GM12878 (cell line): ENCODE results near the gene SPDYE3. TPM values are rescaled to one million over a fixed set of nuclear protein-coding genes. Genes with fewer than 3 reads are reported as not detected.
"Not testable (repeated sequence)": the region's sequence is repeated elsewhere in the genome, so short reads cannot be mapped to it uniquely, and the experiment has no call there.

Source experiments
- ATAC-seq: fragments of 200-7000 bp; cut with Tn5 transposase; 3 replicates; pipeline ENCODE4 v1.9.1; 2020; ENCODE audit warnings: mild to moderate bottlenecking, moderate library complexity
- Bru-seq: library from RNA; stranded (reverse); fragments of 400-500 nt; gene quantifications from one replicate; lab custom pipeline; 2021; lab: Mats Ljungman, UMichigan
- BruChase-seq, 2 experiments: library from RNA; stranded (reverse); fragments of 400-500 nt; gene quantifications; one replicate each; lab custom pipeline; 2021; lab: Mats Ljungman, UMichigan
- BruUV-seq: library from RNA; stranded (reverse); fragments of 400-500 nt; replicated peaks from 2 replicates; lab custom pipeline; 2021; lab: Mats Ljungman, UMichigan
- CTCF ChIA-PET: fragments of 300-600 bp; sonication (Branson Sonifier 250); formaldehyde crosslinking; extraction: SDS; loops from one replicate; lab custom pipeline; 2021; ENCODE audit warnings: inconsistent platforms; lab: Yijun Ruan, JAX
- POLR2A ChIA-PET: fragments of 350-600 bp; formaldehyde crosslinking; extraction: SDS; loops from one replicate; lab custom pipeline; 2021; ENCODE audit warnings: inconsistent platforms; lab: Charles Lee
- RAD21 ChIA-PET: fragments of 300-600 bp; sonication (Branson Sonifier 250); formaldehyde crosslinking; loops from one replicate; lab custom pipeline; 2023; ENCODE audit warnings: antibody characterized with exemption; ENCODE audit not compliant: unreplicated experiment; lab: Charles Lee
- SMC1A ChIA-PET: fragments of 300-600 bp; sonication (Branson Sonifier 250); formaldehyde crosslinking; loops from one replicate; lab custom pipeline; 2023; ENCODE audit not compliant: unreplicated experiment, uncharacterized antibody; lab: Charles Lee
- DNase-seq: peaks from one replicate; pipeline ENCODE4 v3.0.0-alpha.2; 2011; ENCODE audit warnings: low read depth, low spot score
- FAIRE-seq: peaks from 3 replicates; lab custom pipeline; 2011; peaks lifted over from hg19 to GRCh38; lab: Jason Lieb, UNC
- H2AFZ ChIP-seq: 2 replicates; pipeline ENCODE4 v1.6.0; 2011; ENCODE audit warnings: low read depth, low read length, control low read depth; ENCODE audit not compliant: control insufficient read depth
- H3K27ac ChIP-seq: 2 replicates; pipeline ENCODE4 v1.5.1; 2011; ENCODE audit warnings: control low read depth; ENCODE audit not compliant: control insufficient read depth, insufficient read depth
- H3K27me3 ChIP-seq, 2 experiments: replicated peaks in 1 of 2; 2 replicates each; pipeline versions ENCODE4 v1.6.0 to v1.6.1; 2011; ENCODE audit warnings: low read length in 1 of 2; ENCODE audit not compliant: control insufficient read depth in 2 of 2, insufficient read depth in 2 of 2
- H3K36me3 ChIP-seq, 2 experiments: 2 replicates each; pipeline ENCODE4 v1.5.1; 2011; ENCODE audit warnings: low read length in 1 of 2; ENCODE audit not compliant: control insufficient read depth in 2 of 2, insufficient read depth in 2 of 2
- H3K4me1 ChIP-seq: 2 replicates; pipeline ENCODE4 v1.6.1; 2011; ENCODE audit warnings: mild to moderate bottlenecking, low read length, moderate library complexity, mixed read lengths; ENCODE audit not compliant: control insufficient read depth, insufficient read depth
- H3K4me2 ChIP-seq: 2 replicates; pipeline ENCODE4 v1.6.0; 2011; ENCODE audit warnings: control low read depth; ENCODE audit not compliant: control insufficient read depth, insufficient read depth
- H3K4me3 ChIP-seq: fragments of 200-600 bp; sonication (generic); 2 replicates; pipeline ENCODE4 v1.5.1; 2016
- H3K79me2 ChIP-seq: 2 replicates; pipeline ENCODE4 v1.6.0; 2011; ENCODE audit warnings: low read length; ENCODE audit not compliant: control insufficient read depth, insufficient read depth
- H3K9ac ChIP-seq: 2 replicates; pipeline ENCODE4 v1.8.0; 2011; ENCODE audit warnings: low read length, control low read depth, mixed read lengths; ENCODE audit not compliant: control insufficient read depth, insufficient read depth
- H3K9me3 ChIP-seq: replicated peaks from 3 replicates; pipeline ENCODE4 v1.5.1; 2011; ENCODE audit warnings: mild to moderate bottlenecking, low read length; ENCODE audit not compliant: control insufficient read depth, insufficient read depth
- H4K20me1 ChIP-seq: 2 replicates; pipeline ENCODE4 v1.6.0; 2011; ENCODE audit not compliant: control insufficient read depth, insufficient read depth
- WGBS: methylation state at CpG from one replicate; pipeline ENCODE4 v1.1.6; 2016; ENCODE audit warnings: low lambda C conversion rate; ENCODE audit not compliant: insufficient replicate concordance, insufficient coverage; ENCODE audit errors: missing lambda C conversion rate; 5-methylcytosine and 5-hydroxymethylcytosine counted together
- in situ Hi-C: fragments of 300-500 bp; cut with MboI; formaldehyde crosslinking; loops from 9 replicates; pipeline ENCODE4 v1.14.3; 2018; ENCODE audit warnings: mixed read lengths
- intact Hi-C: fragments of 100-400 bp; cut with micrococcal nuclease; formaldehyde crosslinking; loops from one replicate; pipeline ENCODE4 v1.14.2; 2022; ENCODE audit not compliant: unreplicated experiment
- long read RNA-seq, 2 experiments: library from polyadenylated mRNA; unstranded; transcript quantifications; one replicate each; pipeline ENCODE4 v2.0.0, GENCODE V29; 2019 to 2020
- polyA minus RNA-seq, 3 experiments: library from RNA; depleted of rRNA, polyadenylated mRNA; stranded (reverse); fragments of >200 nt; gene quantifications; 2 replicates each; pipeline ENCODE4 v1.2.3, GENCODE V29; 2011
- polyA plus RNA-seq, 11 experiments: library from polyadenylated mRNA; depleted of rRNA in 4 of 11; unstranded in 6 of 11; stranded (reverse) in 5 of 11; fragments of >200 nt; fragmentation: Nextera tagmentation in 4 of 11; fragmentation: Illumina TruSeq in 1 of 11; extraction: Ambion mirVana in 4 of 11; extraction: Trizol in 1 of 11; gene quantifications; 1 replicate in 1 of 11; 2 replicates in 10 of 11; pipeline versions ENCODE4 v1.2.1 to v1.2.3, GENCODE V29; 2011 to 2016; ENCODE audit warnings: inconsistent platforms in 2 of 11, missing spikeins in 2 of 11, low read depth in 1 of 11
- total RNA-seq, 4 experiments: library from RNA; depleted of rRNA in 3 of 4; stranded (reverse); fragments of >200 nt in 3 of 4; fragmentation: Illumina TruSeq in 1 of 4; extraction: Trizol in 1 of 4; gene quantifications; 2 replicates each; pipeline versions ENCODE4 v1.2.1 to v1.2.3, GENCODE V29; 2013 to 2021

The SPDYE3 gene
- total RNA-seq (2013; cell fraction: nucleolus; rRNA removed): 0.38 and 0.64 TPM in 2 replicates
- total RNA-seq (2014; rRNA removed) (not detected in 2 replicates), total RNA-seq (2014; rRNA removed; fragmentation: Illumina TruSeq; extraction: Trizol) (not detected in 2 replicates), total RNA-seq (2021) (not detected in 2 replicates), polyA plus RNA-seq (2011; rRNA removed) (0.03 TPM in 1 of 2 replicates, not detected in the other), polyA plus RNA-seq (2014; fragmentation: Illumina TruSeq; extraction: Trizol) (not detected in 2 replicates), polyA plus RNA-seq (2014; fragmentation: Nextera tagmentation; extraction: Ambion mirVana) (1 to 10 TPM; 1.3 to 1.4 TPM), polyA plus RNA-seq (2014; rRNA removed) (0.03 TPM in 1 of 2 replicates, not detected in the other), polyA plus RNA-seq (2016; fragmentation: Nextera tagmentation; extraction: Ambion mirVana) (1 to 10 TPM; 7.2 to 9.4 TPM), polyA minus RNA-seq (2011; rRNA and poly(A)+ RNA removed) (not detected in 2 replicates), Bru-seq, nascent RNA (not detected), BruChase-seq, experiment 1, labeled RNA remaining after a 6-hour chase (not detected), BruChase-seq, experiment 2, labeled RNA remaining after a 2-hour chase (percentile 6 among the genes with signal in this experiment)
- 3.5 TPM for polyA plus RNA-seq (2011; ENCODE audit: low read depth)
- not detected in 2 replicates for polyA plus RNA-seq (2011; cell fraction: cytosol; rRNA removed)
- not detected in 2 replicates for polyA plus RNA-seq (2011; cell fraction: nucleus; rRNA removed)
- polyA plus RNA-seq (2012): 4.2 and 4.5 TPM in 2 replicates
- not detected in 2 replicates for polyA minus RNA-seq (2011; cell fraction: cytosol; rRNA and poly(A)+ RNA removed)
- not detected in 2 replicates for polyA minus RNA-seq (2011; cell fraction: nucleus; rRNA and poly(A)+ RNA removed)
- long read RNA-seq, experiment 1: 0 reads
- long read RNA-seq, experiment 2, partial matches to known transcripts: 0 of 7 reads
- long read RNA-seq, experiment 2, other reads (novel, unspliced or antisense): 7 of 7 reads

GRCh38 chr7:100307402-100307801 lies at the start of gene SPDYE3:
Gene SPDYE3, plus strand, starts transcription at chr7:100307702. Its CDS starts 184 bp downstream, at chr7:100307886.
- intact Hi-C loops, ATAC-seq, H3K9ac ChIP-seq, H2AFZ ChIP-seq, H3K36me3 ChIP-seq, H3K79me2 ChIP-seq, H3K4me2 ChIP-seq, H4K20me1 ChIP-seq, H3K9me3 ChIP-seq, H3K27me3 ChIP-seq, POLR2A ChIA-PET, RAD21 ChIA-PET, H3K27ac ChIP-seq, H3K4me3 ChIP-seq, H3K4me1 ChIP-seq, SMC1A ChIA-PET, BruUV-seq, in situ Hi-C loops, DNase-seq, FAIRE-seq: not testable (repeated sequence)
- 90% methylated on average over 7 of the region's 8 CpGs for WGBS
- CTCF ChIA-PET: interaction anchor here (0.6 kb wide), 1 partner anchor 206 kb away, joined by 3 read pairs; no protein-coding TSS in a partner anchor

GRCh38 chr7:100259984-100260383 lies 47.5 kb upstream of the SPDYE3 start:
- POLR2A ChIA-PET, RAD21 ChIA-PET, H4K20me1 ChIP-seq, H3K27ac ChIP-seq, CTCF ChIA-PET, BruUV-seq, H3K79me2 ChIP-seq, in situ Hi-C loops, H3K4me3 ChIP-seq, FAIRE-seq, intact Hi-C loops, H3K4me1 ChIP-seq, H3K9ac ChIP-seq, ATAC-seq, SMC1A ChIA-PET, H3K9me3 ChIP-seq, H3K27me3 ChIP-seq, H3K36me3 ChIP-seq, H3K4me2 ChIP-seq, DNase-seq, H2AFZ ChIP-seq: not testable (repeated sequence)
- 91% methylated on average over 8 of the region's 8 CpGs for WGBS

- H3K27me3 ChIP-seq, ATAC-seq, FAIRE-seq, H4K20me1 ChIP-seq, intact Hi-C loops, DNase-seq, H2AFZ ChIP-seq, H3K9me3 ChIP-seq, CTCF ChIA-PET, H3K27ac ChIP-seq, RAD21 ChIA-PET, BruUV-seq, in situ Hi-C loops, H3K4me3 ChIP-seq, H3K4me2 ChIP-seq, H3K79me2 ChIP-seq, H3K4me1 ChIP-seq, SMC1A ChIA-PET, H3K9ac ChIP-seq, H3K36me3 ChIP-seq: not testable (repeated sequence)
- POLR2A ChIA-PET: interaction anchor here (0.6 to 0.7 kb wide), 2 partner anchors 17 to 101 kb away, joined by 3 to 4 read pairs; no protein-coding TSS in a partner anchor
- 81% methylated on average over 4 of the region's 4 CpGs for WGBS
These were observed 44.6 kb upstream of the SPDYE3 start for GRCh38 chr7:100262896-100263295.
